SK-N-SH treated with all-trans-retinoic acid at 6 μM for 48 hours (cell line): Measurements from ENCODE around the gene TMEM163.

ENCODE experiments used
- ATAC-seq: fragments of 200-7000 bp; cut with Tn5 transposase; 3 replicates; pipeline ENCODE4 v1.9.1; 2020; ENCODE audit warnings: mild to moderate bottlenecking, moderate library complexity
- ARNTL ChIP-seq: fragments of 450-650 bp; formaldehyde crosslinking; IDR thresholded peaks from 2 replicates; pipeline ENCODE4 v1.5.0; 2020; ENCODE audit warnings: low read depth, mild to moderate bottlenecking, moderate library complexity, borderline replicate concordance
- CREB5 ChIP-seq: fragments of 250-450 bp; sonication (Bioruptor Pico); IDR thresholded peaks from 2 replicates; pipeline ENCODE4 v1.5.1; 2020; ENCODE audit warnings: low read depth, mild to moderate bottlenecking, moderate library complexity
- CSDC2 ChIP-seq: fragments of 250-450 bp; sonication (Bioruptor Pico); IDR thresholded peaks from 2 replicates; pipeline ENCODE4 v1.5.0; 2020; ENCODE audit warnings: mild to moderate bottlenecking, moderate library complexity
- CSRNP3 ChIP-seq: fragments of 250-450 bp; sonication (Bioruptor Pico); IDR thresholded peaks from 2 replicates; pipeline ENCODE4 v1.5.1; 2021; ENCODE audit warnings: mild to moderate bottlenecking, moderate library complexity
- PATZ1 ChIP-seq: fragments of 250-450 bp; sonication (Bioruptor Pico); IDR thresholded peaks from 2 replicates; pipeline ENCODE4 v1.8.0; 2020; ENCODE audit warnings: mild to moderate bottlenecking, moderate library complexity, borderline replicate concordance
- PPARA ChIP-seq: fragments of 250-450 bp; sonication (Bioruptor Pico); IDR thresholded peaks from 2 replicates; pipeline ENCODE4 v1.5.0; 2020; ENCODE audit warnings: mild to moderate bottlenecking, borderline replicate concordance
- RARB ChIP-seq: fragments of 250-450 bp; sonication (Bioruptor Pico); IDR thresholded peaks from 2 replicates; pipeline ENCODE4 v1.8.0; 2021; ENCODE audit warnings: mild to moderate bottlenecking, moderate library complexity
- TCF4 ChIP-seq: fragments of 250-450 bp; sonication (Bioruptor Pico); IDR thresholded peaks from 2 replicates; pipeline ENCODE4 v1.8.0; 2021; ENCODE audit warnings: mild to moderate bottlenecking, moderate library complexity, borderline replicate concordance
- TOX ChIP-seq: fragments of 250-450 bp; sonication (Bioruptor Pico); IDR thresholded peaks from 2 replicates; pipeline ENCODE4 v1.8.0; 2021; ENCODE audit warnings: mild to moderate bottlenecking, moderate library complexity, borderline replicate concordance
- ZC3H10 ChIP-seq: fragments of 250-450 bp; sonication (Bioruptor Pico); IDR thresholded peaks from 2 replicates; pipeline ENCODE4 v1.5.1; 2021; ENCODE audit warnings: mild to moderate bottlenecking, moderate library complexity
- ZFP3 ChIP-seq: fragments of 250-450 bp; sonication (Bioruptor Pico); IDR thresholded peaks from 2 replicates; pipeline ENCODE4 v1.5.0; 2020; ENCODE audit warnings: mild to moderate bottlenecking, moderate library complexity
- ZFP30 ChIP-seq: fragments of 450-650 bp; formaldehyde crosslinking; IDR thresholded peaks from 2 replicates; pipeline ENCODE4 v1.5.0; 2022; ENCODE audit warnings: mild to moderate bottlenecking, moderate library complexity
- ZNF70 ChIP-seq: fragments of 450-650 bp; formaldehyde crosslinking; IDR thresholded peaks from 2 replicates; pipeline ENCODE4 v1.5.0; 2020; ENCODE audit warnings: mild to moderate bottlenecking, moderate library complexity
- ZNF8 ChIP-seq: fragments of 450-650 bp; formaldehyde crosslinking; IDR thresholded peaks from 2 replicates; pipeline ENCODE4 v1.5.0; 2020; ENCODE audit warnings: mild to moderate bottlenecking, moderate library complexity

The TMEM163 gene

GRCh38 chr2:134406736-134407135 is 312.1 kb downstream of the TMEM163 start:
- ATAC-seq, result no peak
- no peak for TF ChIP-seq CSRNP3 (CRISPR knock-in tag)
- TF ChIP-seq CSDC2 (CRISPR knock-in tag), result no peak
- TF ChIP-seq RARB, result no peak
- no peak for TF ChIP-seq ZFP30
- TF ChIP-seq PATZ1, result no peak
- TF ChIP-seq, all 23 proteins: peak for 0

GRCh38 chr2:134406311-134406710 is 312.5 kb downstream of the TMEM163 start:
- no peak for ATAC-seq
- TF ChIP-seq ZFP3 (CRISPR knock-in tag) (no peak), CSDC2 (CRISPR knock-in tag) (no peak), TCF4 (CRISPR knock-in tag) (no peak), CREB5 (no peak), ZNF70 (CRISPR knock-in tag) (no peak), PPARA (CRISPR knock-in tag) (no peak), ARNTL (CRISPR knock-in tag) (no peak), TOX (CRISPR knock-in tag) (no peak), ZC3H10 (no peak), ZNF8 (CRISPR knock-in tag) (no peak)
